Epidermal melanocyte (primary cell): ENCODE data around the gene ZNF467.

Source experiments
- DNase-seq: peaks from one replicate; pipeline ENCODE4 v3.0.0; 2011; ENCODE audit warnings: low spot score; ENCODE audit not compliant: insufficient read length

ZNF467 gene, protein sequence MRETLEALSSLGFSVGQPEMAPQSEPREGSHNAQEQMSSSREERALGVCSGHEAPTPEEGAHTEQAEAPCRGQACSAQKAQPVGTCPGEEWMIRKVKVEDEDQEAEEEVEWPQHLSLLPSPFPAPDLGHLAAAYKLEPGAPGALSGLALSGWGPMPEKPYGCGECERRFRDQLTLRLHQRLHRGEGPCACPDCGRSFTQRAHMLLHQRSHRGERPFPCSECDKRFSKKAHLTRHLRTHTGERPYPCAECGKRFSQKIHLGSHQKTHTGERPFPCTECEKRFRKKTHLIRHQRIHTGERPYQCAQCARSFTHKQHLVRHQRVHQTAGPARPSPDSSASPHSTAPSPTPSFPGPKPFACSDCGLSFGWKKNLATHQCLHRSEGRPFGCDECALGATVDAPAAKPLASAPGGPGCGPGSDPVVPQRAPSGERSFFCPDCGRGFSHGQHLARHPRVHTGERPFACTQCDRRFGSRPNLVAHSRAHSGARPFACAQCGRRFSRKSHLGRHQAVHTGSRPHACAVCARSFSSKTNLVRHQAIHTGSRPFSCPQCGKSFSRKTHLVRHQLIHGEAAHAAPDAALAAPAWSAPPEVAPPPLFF

DNA sequence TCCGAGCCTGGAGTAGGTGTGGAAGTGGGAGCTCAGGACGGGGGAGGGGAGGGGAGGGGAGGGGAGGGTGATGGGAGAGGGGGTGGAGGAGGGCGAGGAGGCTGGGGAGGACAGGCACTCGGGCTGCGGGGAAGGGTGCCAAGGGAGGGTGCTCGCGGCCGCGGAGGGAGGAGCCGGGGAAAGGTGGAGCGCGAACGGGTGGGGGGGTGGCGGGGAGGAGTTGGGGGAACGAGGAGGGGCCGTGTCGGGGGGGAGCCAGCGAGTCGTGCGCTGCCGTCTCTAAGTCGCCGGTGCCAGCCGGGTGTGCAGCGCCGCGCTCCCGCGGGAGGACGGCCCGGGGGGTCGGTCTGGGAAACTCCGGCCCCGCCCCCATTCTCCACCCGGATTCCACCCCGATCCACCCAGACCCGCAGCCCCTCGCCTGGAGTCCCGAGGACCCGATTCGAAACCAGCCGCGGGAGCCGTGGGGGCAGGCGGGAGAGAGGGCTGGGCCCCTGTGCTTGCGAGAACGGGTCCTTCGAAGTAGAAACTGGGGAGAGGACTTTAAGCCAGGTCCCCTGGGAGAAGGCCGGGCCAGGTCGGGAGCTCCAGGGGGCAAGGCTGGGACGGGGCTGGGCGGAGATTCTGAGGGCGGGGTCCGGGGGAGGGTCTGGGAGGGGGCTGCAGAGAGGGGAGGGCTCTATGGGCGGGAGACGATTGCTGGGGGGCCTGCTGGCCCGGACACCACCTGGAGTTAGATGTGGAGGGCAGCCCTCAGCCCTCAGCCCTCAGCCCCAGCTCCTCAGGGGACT is at the start of gene ZNF467:
ZNF467 (minus strand) TSS at position 143 of the 791 bp plus-strand sequence. CDS start 2,556 bp downstream, outside the sequence.
- no peak for DNase-seq

DNA sequence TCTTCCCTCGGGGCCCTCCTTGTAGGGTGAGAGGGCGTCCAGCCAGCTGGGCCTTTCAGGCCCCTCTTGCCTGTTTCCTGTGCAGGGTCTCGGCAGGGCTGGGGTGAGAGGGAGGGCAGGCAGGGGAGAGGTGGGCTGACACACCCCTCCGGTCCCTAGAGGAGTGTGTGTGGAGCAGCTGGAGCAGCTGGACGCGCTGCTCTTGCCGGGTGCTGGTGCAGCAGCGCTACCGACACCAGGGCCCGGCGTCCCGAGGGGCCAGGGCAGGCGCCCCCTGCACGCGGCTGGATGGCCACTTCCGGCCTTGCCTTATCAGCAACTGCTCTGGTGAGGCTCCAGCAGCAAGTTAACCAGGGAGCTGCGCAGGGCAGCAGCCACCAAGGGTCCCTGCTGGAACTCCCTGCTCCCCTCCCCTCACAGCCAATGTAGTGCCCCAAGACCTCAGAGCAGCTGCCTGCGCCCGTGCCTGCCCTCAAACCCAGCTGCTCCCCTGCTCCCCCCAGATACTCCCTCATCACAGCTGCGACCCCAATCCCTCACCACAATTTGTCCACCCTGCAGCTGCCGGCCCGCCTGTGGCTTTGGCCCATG is 49.1 kb upstream of the ZNF467 start:
- no peak for DNase-seq

DNA sequence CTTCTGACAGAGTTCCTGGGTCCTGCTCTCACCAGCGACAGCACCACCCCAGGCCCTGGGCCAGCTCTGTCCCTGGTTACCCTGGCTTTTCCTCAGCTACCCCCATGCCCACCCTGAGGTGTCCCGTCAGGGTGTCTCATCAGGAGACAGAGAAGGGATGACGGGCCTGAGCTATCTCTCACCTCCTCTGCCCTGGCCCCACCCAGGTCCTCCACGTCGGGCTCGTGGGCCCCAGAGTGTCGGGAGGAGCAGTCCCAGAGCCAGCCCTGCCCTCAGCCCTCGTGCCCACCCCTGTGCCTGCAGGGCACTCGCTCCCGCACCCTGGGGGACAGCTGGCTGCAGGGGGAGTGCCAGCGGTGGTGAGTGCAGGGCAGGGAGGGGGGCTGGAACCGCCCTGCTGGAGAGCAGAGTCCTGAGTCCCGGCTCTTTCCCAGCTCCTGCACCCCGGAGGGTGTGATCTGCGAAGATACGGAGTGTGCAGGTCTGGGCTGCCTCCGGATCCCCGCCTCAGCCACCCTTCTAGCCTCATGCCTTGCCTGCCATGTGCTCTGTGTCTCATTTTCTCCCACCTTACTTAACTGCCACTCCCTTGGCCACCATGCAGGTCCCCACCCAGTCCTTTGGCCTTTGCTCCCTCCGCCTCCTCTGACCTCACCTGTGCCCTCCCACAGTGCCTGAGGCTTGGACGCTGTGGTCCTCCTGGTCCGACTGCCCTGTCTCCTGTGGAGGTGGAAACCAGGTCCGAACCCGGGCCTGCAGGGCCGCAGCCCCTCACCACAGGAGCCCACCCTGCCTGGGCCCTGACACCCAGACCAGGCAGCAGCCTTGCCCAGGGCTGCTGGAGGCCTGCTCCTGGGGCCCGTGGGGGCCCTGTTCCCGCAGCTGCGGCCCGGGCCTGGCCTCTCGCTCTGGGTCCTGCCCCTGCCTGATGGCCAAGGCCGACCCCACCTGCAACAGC is 48.1 kb upstream of the ZNF467 start:
- DNase-seq: no peak

DNA sequence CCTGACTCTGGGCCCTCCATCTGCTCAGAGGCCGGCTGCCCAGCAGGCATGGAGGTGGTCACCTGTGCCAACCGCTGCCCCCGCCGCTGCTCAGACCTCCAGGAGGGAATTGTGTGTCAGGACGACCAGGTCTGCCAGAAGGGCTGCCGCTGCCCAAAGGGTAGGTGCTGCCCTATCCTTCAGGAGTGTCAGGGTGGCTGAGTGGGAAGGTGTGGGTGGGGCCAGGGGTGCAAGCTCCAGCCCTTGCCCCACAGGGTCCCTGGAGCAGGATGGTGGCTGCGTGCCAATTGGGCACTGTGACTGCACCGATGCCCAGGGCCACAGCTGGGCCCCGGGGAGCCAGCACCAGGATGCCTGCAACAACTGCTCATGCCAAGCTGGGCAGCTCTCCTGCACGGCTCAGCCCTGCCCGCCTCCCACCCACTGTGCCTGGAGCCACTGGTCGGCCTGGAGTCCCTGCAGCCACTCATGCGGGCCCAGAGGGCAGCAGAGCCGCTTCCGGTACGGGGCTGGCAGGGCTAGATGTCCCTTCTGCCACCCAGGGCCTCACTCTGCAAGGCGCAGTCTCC is 47.3 kb upstream of the ZNF467 start:
- DNase-seq: no peak

DNA sequence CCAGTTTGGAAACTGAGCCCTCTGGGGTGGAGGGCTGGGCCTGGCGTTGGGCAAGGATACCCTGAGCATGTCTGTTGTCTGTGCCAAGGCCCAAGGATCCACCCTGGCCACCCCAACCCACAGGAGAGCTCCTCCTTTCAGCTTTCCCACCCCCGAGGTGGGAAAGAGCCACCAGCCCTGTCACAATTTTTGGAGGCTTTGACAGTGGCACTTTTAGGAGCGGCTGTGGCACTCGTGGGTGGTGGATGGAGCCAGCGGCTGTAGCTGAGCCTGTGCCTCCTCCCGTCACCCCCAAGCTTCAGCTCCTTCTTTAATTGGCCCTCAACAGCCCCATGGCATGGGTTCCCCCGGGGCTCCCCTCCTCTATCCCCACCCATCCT is 46.6 kb upstream of the ZNF467 start:
- DNase-seq: no peak

DNA sequence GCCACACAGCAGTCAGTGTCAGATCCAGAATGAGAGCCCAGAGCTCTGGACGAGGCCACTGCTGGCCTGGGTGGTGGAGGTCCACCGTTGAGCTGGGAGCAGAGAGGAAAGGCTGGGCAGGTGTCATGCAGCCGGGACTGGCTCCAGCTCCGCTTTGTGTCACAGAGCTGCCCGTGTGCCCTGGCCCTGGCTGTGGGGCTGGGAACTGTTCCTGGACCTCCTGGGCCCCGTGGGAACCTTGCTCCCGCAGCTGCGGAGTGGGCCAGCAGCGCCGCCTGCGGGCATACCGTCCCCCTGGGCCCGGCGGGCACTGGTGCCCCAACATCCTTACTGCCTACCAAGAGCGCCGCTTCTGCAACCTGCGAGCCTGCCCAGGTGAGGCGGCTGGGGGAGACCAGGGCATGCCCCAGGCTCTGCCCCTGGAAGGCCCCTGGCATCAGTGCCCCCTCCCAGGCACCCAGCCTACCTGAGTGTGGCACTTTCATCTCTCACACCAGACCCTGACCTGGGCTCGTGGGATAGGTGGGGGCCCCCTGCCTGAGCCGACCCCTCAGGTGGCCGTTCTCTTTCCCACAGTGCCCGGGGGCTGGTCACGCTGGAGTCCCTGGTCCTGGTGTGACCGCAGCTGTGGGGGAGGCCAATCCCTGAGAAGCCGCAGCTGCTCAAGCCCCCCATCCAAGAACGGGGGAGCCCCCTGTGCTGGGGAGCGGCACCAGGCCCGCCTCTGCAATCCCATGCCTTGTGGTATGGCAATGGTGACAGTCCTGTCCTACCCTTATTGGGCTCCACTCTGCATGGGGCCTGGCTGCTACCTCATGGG is 46.0 kb upstream of the ZNF467 start:
- DNase-seq: no peak

DNA sequence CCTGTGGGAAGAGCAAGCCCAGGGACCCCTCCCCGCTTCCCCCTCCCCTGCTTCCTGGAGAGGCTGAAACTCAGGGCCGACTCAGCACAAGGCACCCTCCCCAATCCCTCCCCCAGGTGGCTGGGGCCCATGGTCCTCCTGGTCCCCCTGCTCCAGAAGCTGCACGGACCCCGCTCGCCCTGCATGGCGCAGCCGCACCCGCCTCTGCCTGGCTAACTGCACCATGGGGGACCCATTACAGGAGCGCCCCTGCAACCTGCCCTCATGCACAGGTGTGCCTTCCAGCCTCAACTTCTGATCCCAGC is 45.1 kb upstream of the ZNF467 start:
- no peak for DNase-seq

DNA sequence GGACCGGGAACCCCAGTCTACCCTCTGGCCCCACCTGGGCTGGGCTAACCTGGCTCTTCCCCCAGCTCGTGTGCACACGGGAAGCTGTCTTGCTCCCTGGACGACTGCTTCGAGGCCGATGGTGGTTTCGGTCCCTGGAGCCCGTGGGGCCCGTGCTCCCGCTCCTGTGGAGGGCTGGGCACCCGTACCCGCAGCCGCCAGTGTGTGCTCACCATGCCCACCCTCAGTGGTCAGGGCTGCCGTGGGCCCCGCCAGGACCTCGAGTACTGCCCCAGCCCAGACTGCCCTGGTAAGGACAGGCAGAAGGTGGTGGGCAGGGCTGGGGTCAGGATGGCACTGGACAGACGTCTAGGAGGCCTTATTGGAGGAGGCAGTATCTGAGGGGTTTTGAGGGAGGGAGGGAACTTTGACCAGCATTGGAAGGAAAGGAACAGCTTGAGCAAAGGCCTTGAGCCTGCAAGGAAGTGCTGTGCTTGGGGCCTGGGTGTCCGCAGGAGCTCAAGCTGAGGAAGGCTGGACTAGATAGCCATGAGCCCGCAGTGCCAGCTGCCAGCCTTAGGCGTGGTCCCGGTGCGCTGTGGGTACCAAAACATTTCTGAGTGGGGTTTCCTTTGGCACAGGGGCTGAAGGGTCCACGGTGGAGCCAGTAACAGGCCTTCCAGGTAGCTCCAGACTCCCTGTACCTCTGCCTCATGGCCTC is 44.6 kb upstream of the ZNF467 start:
- DNase-seq: no peak

DNA sequence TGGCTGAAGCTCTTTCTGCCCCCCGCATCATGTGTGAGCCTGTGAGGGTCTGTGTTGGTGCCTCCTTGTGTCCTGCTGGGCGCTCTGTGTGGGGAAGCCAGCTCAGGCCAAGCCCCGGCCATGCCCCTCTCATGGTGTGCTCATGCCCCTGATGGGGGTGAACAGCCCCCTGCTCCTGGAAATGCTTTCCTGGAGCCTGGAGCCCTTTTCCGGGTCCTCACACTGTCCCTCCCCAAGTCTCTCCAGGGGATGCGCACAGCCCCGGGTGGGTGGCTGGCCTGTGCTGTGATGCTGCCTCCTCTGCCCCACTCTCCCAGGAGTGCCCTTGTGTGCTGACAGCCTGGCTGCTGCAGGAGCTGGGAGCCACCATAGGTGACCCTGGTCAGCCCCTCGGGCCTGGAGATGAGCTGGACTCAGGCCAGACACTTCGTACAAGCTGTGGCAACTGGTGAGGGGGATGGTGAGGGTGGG is 43.9 kb upstream of the ZNF467 start:
- no peak for DNase-seq

DNA sequence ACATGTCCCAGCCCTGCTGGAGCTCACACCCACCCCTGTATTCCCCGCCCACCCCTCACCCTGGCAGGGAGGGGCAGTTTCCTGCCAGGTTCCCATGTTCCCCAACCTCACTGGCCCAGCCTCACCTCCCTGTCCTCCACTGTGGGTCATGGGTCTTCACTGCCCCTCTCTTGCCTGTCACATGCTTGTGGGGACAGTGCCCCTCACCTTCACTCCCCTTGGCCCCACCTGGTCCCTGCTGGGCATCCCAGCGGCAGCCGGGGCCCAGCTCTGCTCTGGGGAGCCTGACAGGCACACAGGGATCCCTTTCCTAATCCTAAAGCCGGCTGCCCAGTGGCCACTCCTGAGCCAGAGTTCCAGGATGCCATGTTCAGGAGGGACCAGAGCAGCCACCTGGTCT is 43.4 kb upstream of the ZNF467 start:
- no peak for DNase-seq

DNA sequence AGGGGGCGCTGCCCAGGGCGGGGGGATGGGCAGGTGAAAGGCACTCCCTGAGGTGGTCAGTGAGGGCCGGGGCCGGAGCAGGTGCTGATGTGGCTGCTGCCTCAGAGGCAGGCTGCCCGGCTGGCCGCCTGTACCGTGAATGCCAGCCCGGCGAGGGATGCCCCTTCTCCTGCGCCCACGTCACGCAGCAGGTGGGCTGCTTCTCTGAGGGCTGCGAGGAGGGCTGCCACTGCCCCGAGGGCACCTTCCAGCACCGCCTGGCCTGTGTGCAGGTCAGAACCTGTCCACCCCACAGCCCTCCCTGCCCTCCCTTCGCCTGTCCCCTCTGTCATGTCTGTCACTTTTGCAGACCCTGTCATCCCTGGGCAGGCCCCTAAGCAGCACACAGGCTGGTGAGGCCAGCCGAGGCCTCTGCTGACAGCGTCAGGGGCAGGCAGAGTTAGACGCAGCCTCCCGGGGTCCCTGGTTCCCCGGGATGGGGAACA is 42.9 kb upstream of the ZNF467 start:
- DNase-seq: no peak

DNA sequence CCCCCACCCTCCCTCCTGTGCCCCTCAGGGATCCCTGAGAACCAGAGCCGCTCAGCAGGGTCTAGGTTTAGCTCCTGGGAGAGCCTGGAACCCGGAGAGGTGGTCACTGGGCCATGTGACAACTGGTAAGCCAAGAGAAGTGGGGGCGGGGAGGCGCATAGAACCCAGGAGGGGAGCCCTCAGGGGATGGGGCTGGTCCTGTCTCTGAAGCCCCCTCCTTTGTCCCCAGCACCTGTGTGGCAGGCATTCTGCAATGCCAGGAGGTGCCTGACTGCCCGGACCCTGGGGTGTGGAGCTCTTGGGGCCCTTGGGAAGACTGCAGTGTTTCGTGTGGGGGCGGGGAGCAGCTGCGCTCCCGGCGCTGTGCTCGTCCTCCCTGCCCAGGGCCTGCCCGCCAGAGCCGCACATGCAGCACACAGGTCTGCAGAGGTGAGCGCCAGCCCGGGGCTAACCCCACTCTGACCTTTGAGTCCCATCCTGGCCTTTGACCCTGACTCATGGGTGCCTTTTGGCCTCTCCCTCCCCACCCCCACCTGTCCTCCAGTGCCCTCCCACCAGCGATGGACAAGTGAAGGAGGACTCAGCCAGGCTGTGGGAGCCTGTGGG is 42.4 kb upstream of the ZNF467 start:
- DNase-seq: no peak

DNA sequence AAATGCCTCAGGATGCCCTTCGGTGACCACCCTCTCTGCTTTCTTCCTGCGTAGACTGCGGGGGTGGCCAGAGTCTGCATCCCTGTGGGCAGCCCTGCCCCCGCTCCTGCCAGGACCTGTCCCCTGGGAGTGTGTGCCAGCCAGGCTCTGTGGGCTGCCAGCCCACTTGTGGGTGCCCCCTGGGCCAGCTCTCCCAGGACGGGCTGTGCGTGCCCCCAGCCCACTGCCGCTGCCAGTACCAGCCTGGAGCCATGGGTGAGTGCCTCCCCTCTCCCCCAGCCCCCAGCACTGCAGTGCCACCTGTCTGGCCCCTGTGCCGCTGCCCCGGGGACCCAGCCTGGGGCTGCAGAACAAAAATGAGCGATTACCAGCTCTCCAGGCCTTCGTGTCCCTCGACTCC is 41.7 kb upstream of the ZNF467 start:
- DNase-seq: no peak

DNA sequence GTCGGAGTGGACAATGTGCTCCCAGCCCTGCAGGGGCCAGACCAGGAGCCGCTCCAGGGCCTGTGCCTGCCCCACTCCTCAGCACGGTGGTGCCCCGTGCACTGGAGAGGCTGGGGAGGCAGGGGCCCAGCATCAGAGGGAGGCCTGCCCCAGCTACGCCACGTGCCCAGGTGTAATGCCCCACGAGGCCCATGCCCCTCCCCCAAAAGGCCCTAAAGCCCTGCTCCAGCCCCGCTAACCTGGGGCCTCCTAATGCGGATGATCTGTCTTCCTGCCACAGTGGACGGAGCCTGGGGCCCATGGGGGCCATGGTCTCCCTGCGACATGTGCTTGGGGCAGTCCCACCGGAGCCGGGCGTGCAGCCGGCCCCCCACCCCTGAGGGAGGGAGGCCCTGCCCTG is 41.1 kb upstream of the ZNF467 start:
- DNase-seq: no peak

DNA sequence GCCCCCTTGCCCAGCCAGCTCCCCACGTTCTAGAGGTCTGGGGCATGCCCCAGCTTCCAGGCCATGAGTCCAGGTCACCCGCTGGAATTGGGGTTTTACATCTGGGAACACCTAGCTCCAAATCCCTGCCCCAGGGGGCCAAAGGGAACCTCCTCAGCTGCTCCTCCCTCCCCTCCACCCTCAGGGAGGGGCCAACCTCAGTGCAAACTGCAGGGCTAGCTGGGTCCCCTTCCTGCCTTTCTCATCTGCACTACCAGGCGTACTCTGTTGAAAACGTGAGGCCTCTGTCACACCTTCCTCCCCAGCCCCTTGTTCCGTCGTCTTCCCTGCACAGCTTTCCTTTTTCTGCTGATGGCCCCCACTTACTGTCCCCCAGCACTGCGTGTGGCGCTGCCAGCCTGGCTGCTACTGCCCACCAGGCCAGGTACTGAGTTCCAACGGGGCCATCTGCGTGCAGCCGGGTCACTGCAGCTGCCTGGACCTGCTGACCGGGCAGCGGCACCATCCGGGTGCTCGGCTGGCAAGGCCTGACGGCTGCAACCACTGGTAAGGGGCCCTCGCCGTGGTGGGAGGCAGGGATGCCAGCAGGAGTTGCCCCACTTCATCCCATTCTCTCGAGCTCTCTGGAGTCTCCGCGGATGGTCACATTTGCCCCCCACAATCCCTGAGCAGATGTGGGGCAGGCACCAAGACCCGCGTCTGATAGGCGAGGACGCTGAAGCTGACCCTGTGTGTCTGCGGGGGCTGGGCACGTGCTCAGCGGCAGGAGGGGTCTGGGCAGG is 40.1 kb upstream of the ZNF467 start:
- no peak for DNase-seq

DNA sequence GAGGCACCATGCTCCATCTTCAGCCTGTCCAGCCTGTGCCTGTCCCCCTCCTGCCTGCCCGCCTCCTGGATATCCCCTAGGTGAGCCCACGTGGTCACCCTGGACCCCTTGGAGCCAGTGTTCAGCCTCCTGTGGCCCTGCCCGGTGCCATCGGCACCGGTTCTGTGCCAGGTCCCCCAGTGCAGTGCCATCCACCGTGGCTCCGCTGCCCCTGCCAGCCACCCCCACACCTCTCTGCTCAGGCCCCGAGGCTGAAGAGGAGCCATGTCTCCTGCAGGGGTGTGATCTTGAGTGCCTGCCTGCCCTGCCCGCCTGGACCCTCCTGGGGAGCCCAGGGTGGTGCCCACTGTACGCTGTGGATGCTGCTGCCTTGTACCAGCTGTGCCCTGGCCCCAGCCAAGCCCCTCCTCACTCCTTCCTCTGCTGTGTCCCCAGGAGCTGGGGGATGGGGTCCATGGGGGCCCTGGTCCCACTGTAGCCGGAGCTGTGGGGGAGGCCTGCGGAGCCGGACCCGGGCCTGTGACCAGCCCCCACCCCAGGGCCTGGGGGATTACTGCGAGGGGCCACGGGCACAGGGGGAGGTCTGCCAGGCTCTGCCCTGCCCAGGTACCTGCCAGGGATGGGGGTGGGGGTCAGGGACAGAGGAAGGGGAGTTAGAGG is 38.6 kb upstream of the ZNF467 start:
- no peak for DNase-seq

DNA sequence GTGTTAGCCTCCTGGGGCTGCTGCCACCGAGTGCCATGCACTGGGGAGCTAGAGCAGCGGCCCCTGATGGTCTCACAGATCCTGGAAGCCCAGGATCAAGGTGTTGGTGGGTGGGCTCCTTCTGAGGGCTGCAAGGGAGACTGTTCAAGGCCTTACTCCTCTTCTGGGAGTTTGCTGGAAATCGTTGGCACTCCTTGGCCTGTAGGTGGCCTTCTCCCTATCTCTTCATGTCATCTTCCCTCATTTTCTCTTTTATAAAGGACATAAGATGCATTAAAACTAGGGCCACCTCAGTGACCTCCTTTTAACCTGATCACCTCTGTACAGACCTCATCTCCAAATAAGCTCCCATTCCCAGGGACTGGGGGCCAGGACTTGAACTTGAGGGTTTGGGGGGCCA is 37.8 kb upstream of the ZNF467 start:
- DNase-seq: no peak
